Measurements from ENCODE around the gene TNFRSF21. TPM values are rescaled to one million over a fixed set of nuclear protein-coding genes. Genes with fewer than 3 reads are reported as not detected.

The TNFRSF21 gene
- polyA plus RNA-seq, 3 donors = 0.43 to 0.86 (median 0.58) TPM

GRCh38 chr6:47263268-47263667 lies 46.4 kb downstream of the TNFRSF21 start:
- H2AFZ ChIP-seq (ENCODE audit: insufficient read depth, low read depth, low read length, poor library complexity, severe bottlenecking) = no peak overlapping the region
- Mint-ChIP-seq H3K36me3 (no peaks in the 10 kb centered on the region), H3K27ac (no peak overlapping the region), H3K27me3 (ENCODE audit: low read depth in 3 of 3) (no peaks in the 10 kb centered on the region), H3K4me1 (no peaks in the 10 kb centered on the region), H3K4me3 (no peak overlapping the region), H3K9me3 (no peaks in the 10 kb centered on the region)
- H3K9ac ChIP-seq (ENCODE audit: insufficient read depth, low read length, poor library complexity, severe bottlenecking) = no peak overlapping the region
- 88% methylated on average over 3 of the region's 4 CpGs for WGBS (ENCODE audit: insufficient coverage)
- no peak overlapping the region for H3K4me3 ChIP-seq (replicated peaks in 1 of 3; ENCODE audit: low read depth in 2 of 3, low read length in 3 of 3)
- H3K79me2 ChIP-seq (ENCODE audit: insufficient read depth, low read length) = no peaks in the 10 kb centered on the region
- DNase-seq = no peak
- no peak overlapping the region for H3K4me2 ChIP-seq (replicated peaks; ENCODE audit: extremely low read depth, low read length, poor library complexity, severe bottlenecking)
- no peaks in the 10 kb centered on the region for H3K27me3 ChIP-seq (ENCODE audit: control insufficient read depth in 2 of 2, insufficient read depth in 2 of 2, low read length in 2 of 2)
- no peak overlapping the region for H3K27ac ChIP-seq (ENCODE audit: low read depth in 1 of 2, low read length in 2 of 2)
- intact Hi-C loops (cut with micrococcal nuclease) = no loop called here
- H3K9me3 ChIP-seq (replicated peaks in 1 of 2; ENCODE audit: control insufficient read depth in 1 of 2, insufficient read depth in 1 of 2, low read length in 2 of 2) = no peaks in the 10 kb centered on the region
- H3K4me1 ChIP-seq (ENCODE audit: control insufficient read depth in 1 of 2, insufficient read depth in 2 of 2, low read length in 2 of 2) = no peaks in the 10 kb centered on the region
- no peaks in the 10 kb centered on the region for H4K20me1 ChIP-seq (ENCODE audit: insufficient read depth, low read length)
- H3K36me3 ChIP-seq (replicated peaks in 1 of 2; ENCODE audit: control insufficient read depth in 1 of 2, insufficient read depth in 2 of 2, low read length in 2 of 2) = no peaks in the 10 kb centered on the region
- TF ChIP-seq, protein P1, sequence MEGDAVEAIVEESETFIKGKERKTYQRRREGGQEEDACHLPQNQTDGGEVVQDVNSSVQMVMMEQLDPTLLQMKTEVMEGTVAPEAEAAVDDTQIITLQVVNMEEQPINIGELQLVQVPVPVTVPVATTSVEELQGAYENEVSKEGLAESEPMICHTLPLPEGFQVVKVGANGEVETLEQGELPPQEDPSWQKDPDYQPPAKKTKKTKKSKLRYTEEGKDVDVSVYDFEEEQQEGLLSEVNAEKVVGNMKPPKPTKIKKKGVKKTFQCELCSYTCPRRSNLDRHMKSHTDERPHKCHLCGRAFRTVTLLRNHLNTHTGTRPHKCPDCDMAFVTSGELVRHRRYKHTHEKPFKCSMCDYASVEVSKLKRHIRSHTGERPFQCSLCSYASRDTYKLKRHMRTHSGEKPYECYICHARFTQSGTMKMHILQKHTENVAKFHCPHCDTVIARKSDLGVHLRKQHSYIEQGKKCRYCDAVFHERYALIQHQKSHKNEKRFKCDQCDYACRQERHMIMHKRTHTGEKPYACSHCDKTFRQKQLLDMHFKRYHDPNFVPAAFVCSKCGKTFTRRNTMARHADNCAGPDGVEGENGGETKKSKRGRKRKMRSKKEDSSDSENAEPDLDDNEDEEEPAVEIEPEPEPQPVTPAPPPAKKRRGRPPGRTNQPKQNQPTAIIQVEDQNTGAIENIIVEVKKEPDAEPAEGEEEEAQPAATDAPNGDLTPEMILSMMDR (IDR thresholded peaks at IDR 0.05) = no peak

GRCh38 chr6:47262231-47262630 lies 47.5 kb downstream of the TNFRSF21 start:
- Mint-ChIP-seq H3K27me3 (ENCODE audit: low read depth in 3 of 3) (no peaks in the 10 kb centered on the region), H3K36me3 (no peaks in the 10 kb centered on the region), H3K4me3 (no peak overlapping the region), H3K27ac (no peak overlapping the region), H3K9me3 (no peaks in the 10 kb centered on the region), H3K4me1 (no peaks in the 10 kb centered on the region)
- no CpG with 5 or more reads among the region's 1 CpG for WGBS (ENCODE audit: insufficient coverage)
- no peaks in the 10 kb centered on the region for H3K9me3 ChIP-seq (replicated peaks in 1 of 2; ENCODE audit: control insufficient read depth in 1 of 2, insufficient read depth in 1 of 2, low read length in 2 of 2)
- intact Hi-C loops (cut with micrococcal nuclease) = no loop called here
- no peak overlapping the region for H2AFZ ChIP-seq (ENCODE audit: insufficient read depth, low read depth, low read length, poor library complexity, severe bottlenecking)
- no peaks in the 10 kb centered on the region for H3K4me1 ChIP-seq (ENCODE audit: control insufficient read depth in 1 of 2, insufficient read depth in 2 of 2, low read length in 2 of 2)
- H3K36me3 ChIP-seq (replicated peaks in 1 of 2; ENCODE audit: control insufficient read depth in 1 of 2, insufficient read depth in 2 of 2, low read length in 2 of 2) = no peaks in the 10 kb centered on the region
- no peaks in the 10 kb centered on the region for H3K79me2 ChIP-seq (ENCODE audit: insufficient read depth, low read length)
- no peak for DNase-seq
- no peaks in the 10 kb centered on the region for H4K20me1 ChIP-seq (ENCODE audit: insufficient read depth, low read length)
- TF ChIP-seq, protein P1 (IDR thresholded peaks at IDR 0.05) = no peak
- H3K4me2 ChIP-seq (replicated peaks; ENCODE audit: extremely low read depth, low read length, poor library complexity, severe bottlenecking) = no peak overlapping the region
- no peak overlapping the region for H3K4me3 ChIP-seq (replicated peaks in 1 of 3; ENCODE audit: low read depth in 2 of 3, low read length in 3 of 3)
- no peak overlapping the region for H3K27ac ChIP-seq (ENCODE audit: low read depth in 1 of 2, low read length in 2 of 2)
- no peaks in the 10 kb centered on the region for H3K27me3 ChIP-seq (ENCODE audit: control insufficient read depth in 2 of 2, insufficient read depth in 2 of 2, low read length in 2 of 2)
- H3K9ac ChIP-seq (ENCODE audit: insufficient read depth, low read length, poor library complexity, severe bottlenecking) = no peak overlapping the region
